ENCODE measurements around the gene MAPKAPK2.

GRCh38 chr1:206760590-206760989 is 75.9 kb downstream of the MAPKAPK2 start:
- TF ChIP-seq, protein P1, sequence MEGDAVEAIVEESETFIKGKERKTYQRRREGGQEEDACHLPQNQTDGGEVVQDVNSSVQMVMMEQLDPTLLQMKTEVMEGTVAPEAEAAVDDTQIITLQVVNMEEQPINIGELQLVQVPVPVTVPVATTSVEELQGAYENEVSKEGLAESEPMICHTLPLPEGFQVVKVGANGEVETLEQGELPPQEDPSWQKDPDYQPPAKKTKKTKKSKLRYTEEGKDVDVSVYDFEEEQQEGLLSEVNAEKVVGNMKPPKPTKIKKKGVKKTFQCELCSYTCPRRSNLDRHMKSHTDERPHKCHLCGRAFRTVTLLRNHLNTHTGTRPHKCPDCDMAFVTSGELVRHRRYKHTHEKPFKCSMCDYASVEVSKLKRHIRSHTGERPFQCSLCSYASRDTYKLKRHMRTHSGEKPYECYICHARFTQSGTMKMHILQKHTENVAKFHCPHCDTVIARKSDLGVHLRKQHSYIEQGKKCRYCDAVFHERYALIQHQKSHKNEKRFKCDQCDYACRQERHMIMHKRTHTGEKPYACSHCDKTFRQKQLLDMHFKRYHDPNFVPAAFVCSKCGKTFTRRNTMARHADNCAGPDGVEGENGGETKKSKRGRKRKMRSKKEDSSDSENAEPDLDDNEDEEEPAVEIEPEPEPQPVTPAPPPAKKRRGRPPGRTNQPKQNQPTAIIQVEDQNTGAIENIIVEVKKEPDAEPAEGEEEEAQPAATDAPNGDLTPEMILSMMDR (IDR thresholded peaks at IDR 0.05): no peak
- TF ChIP-seq REST (IDR thresholded peaks at IDR 0.05; ENCODE audit: insufficient read depth in 1 of 2, low read depth in 2 of 2, low read length in 1 of 2) (no peak), POLR2AphosphoS5 (IDR thresholded peaks at IDR 0.05; ENCODE audit: low read depth, low read length) (no peak), SIN3A (IDR thresholded peaks at IDR 0.05; ENCODE audit: borderline replicate concordance, insufficient read depth, low read depth, low read length) (no peak)
